Osteoblast (primary cell): Measurements from ENCODE around the gene MATN1. TPM values are rescaled to one million over a fixed set of nuclear protein-coding genes. Genes with fewer than 3 reads are reported as not detected.
A peak's percentile ranks its signal among the peaks of the same experiment; 100 is the strongest.

Experiments used
- DNase-seq: peaks from one replicate; pipeline ENCODE4 v3.0.0; 2011; ENCODE audit warnings: low spot score, mixed read lengths; ENCODE audit not compliant: insufficient read length; ENCODE audit errors: missing footprints
- H2AFZ ChIP-seq: 2 replicates; pipeline ENCODE4 v1.6.0; 2011; ENCODE audit warnings: mild to moderate bottlenecking, low read length
- H3K27ac ChIP-seq: 2 replicates; pipeline ENCODE4 v1.5.1; 2011; ENCODE audit warnings: mild to moderate bottlenecking, low read depth, low read length, moderate library complexity
- H3K27me3 ChIP-seq: 2 replicates; pipeline ENCODE4 v1.6.0; 2012; ENCODE audit warnings: mild to moderate bottlenecking, control low read depth, inconsistent platforms, low read length, moderate library complexity; ENCODE audit not compliant: insufficient read depth
- H3K36me3 ChIP-seq: 2 replicates; pipeline ENCODE4 v1.5.1; 2011; ENCODE audit warnings: mild to moderate bottlenecking, low read length, control low read depth, moderate library complexity; ENCODE audit not compliant: insufficient read depth
- H3K4me1 ChIP-seq: 2 replicates; pipeline ENCODE4 v1.5.1; 2011; ENCODE audit warnings: mild to moderate bottlenecking, low read length, control low read depth, moderate library complexity; ENCODE audit not compliant: insufficient read depth
- H3K4me2 ChIP-seq: 2 replicates; pipeline ENCODE4 v1.6.0; 2011; ENCODE audit warnings: mild to moderate bottlenecking, low read length; ENCODE audit not compliant: insufficient read depth
- H3K4me3 ChIP-seq: fragments of 200-600 bp; sonication (generic); 3 replicates; pipeline ENCODE4 v1.5.1; 2012; ENCODE audit warnings: mild to moderate bottlenecking, low read length, inconsistent platforms; ENCODE audit not compliant: insufficient read depth
- H3K79me2 ChIP-seq: 2 replicates; pipeline ENCODE4 v1.6.0; 2012; ENCODE audit warnings: mild to moderate bottlenecking, low read length, control low read depth, inconsistent platforms; ENCODE audit not compliant: insufficient read depth
- H3K9me3 ChIP-seq: 2 replicates; pipeline ENCODE4 v1.5.1; 2011; ENCODE audit warnings: low read depth, low read length, control low read depth
- H4K20me1 ChIP-seq: 2 replicates; pipeline ENCODE4 v1.6.0; 2012; ENCODE audit warnings: mild to moderate bottlenecking, low read length, control low read depth; ENCODE audit not compliant: insufficient read depth
- CTCF ChIP-seq: IDR thresholded peaks from 2 replicates; pipeline ENCODE4 v1.5.1; 2011; ENCODE audit warnings: mild to moderate bottlenecking, low read depth, low read length, moderate library complexity; ENCODE audit errors: extremely low read depth
- total RNA-seq: library from RNA; depleted of rRNA; stranded (reverse); fragments of >200 nt; gene quantifications from 2 replicates; pipeline ENCODE4 v1.2.3, GENCODE V29; 2012

Gene MATN1
- total RNA-seq, 1 donor = not detected

- peak; percentile 76 for DNase-seq
- Histone ChIP-seq H3K27me3 (peaks cover 58% of the 10 kb centered on the region), H3K27ac (no peak overlapping the region), H2AFZ (no peak overlapping the region), H3K36me3 (no peaks in the 10 kb centered on the region), H3K4me3 (no peak overlapping the region), H3K4me1 (no peaks in the 10 kb centered on the region), H3K9me3 (no peaks in the 10 kb centered on the region), H3K79me2 (no peaks in the 10 kb centered on the region), H3K4me2 (no peak overlapping the region), H4K20me1 (no peaks in the 10 kb centered on the region)
- TF ChIP-seq CTCF = no peak
These were observed 37.0 kb downstream of the MATN1 start for GRCh38 chr1:30686236-30686935.

- no peaks in the 10 kb centered on the region for H3K79me2 ChIP-seq
- H3K9me3 ChIP-seq = no peaks in the 10 kb centered on the region
- H3K27ac ChIP-seq = no peak overlapping the region
- TF ChIP-seq CTCF = no peak
- no peaks in the 10 kb centered on the region for H3K4me1 ChIP-seq
- H3K4me2 ChIP-seq = no peak overlapping the region
- H3K27me3 ChIP-seq = peaks cover 60% of the 10 kb centered on the region
- no peak overlapping the region for H3K4me3 ChIP-seq
- no peaks in the 10 kb centered on the region for H3K36me3 ChIP-seq
- DNase-seq = peak; percentile 62
- no peaks in the 10 kb centered on the region for H4K20me1 ChIP-seq
- H2AFZ ChIP-seq = no peak overlapping the region
These were observed 37.6 kb downstream of the MATN1 start for GRCh38 chr1:30685796-30686165.

GRCh38 chr1:30684881-30685795, 38.2 kb downstream of the MATN1 start:
- TF ChIP-seq CTCF = no peak
- H3K4me3 ChIP-seq = no peak overlapping the region
- H3K79me2 ChIP-seq = no peaks in the 10 kb centered on the region
- H3K36me3 ChIP-seq = no peaks in the 10 kb centered on the region
- no peaks in the 10 kb centered on the region for H4K20me1 ChIP-seq
- H3K4me1 ChIP-seq = no peaks in the 10 kb centered on the region
- H3K27ac ChIP-seq = no peak overlapping the region
- no peaks in the 10 kb centered on the region for H3K9me3 ChIP-seq
- DNase-seq = no peak
- H3K27me3 ChIP-seq = peaks cover 60% of the 10 kb centered on the region
- H3K4me2 ChIP-seq = no peak overlapping the region
- H2AFZ ChIP-seq = no peak overlapping the region

GRCh38 chr1:30684259-30684658, 39.1 kb downstream of the MATN1 start:
- TF ChIP-seq CTCF = no peak
- Histone ChIP-seq H2AFZ (no peak overlapping the region), H3K79me2 (no peaks in the 10 kb centered on the region), H3K4me1 (no peaks in the 10 kb centered on the region), H3K4me2 (no peak overlapping the region), H3K36me3 (no peaks in the 10 kb centered on the region), H3K27ac (no peak overlapping the region), H3K9me3 (no peaks in the 10 kb centered on the region), H3K27me3 (peaks cover 60% of the 10 kb centered on the region), H4K20me1 (no peaks in the 10 kb centered on the region), H3K4me3 (no peak overlapping the region)
- no peak for DNase-seq
